Retinal pigment epithelial cell (primary cell): Measurements from ENCODE around the gene DVL1.
A peak's percentile ranks its signal among the peaks of the same experiment; 100 is the strongest.

Source experiments
- DNase-seq: peaks from one replicate; pipeline ENCODE4 v3.0.0-alpha.2; 2010; ENCODE audit warnings: low read depth
- H3K4me3 ChIP-seq: 2 replicates; pipeline ENCODE4 v1.5.1; 2011; ENCODE audit warnings: mild to moderate bottlenecking, low read length, control low read depth, moderate library complexity
- TF ChIP-seq, protein P1 (sequence below): conservative IDR thresholded peaks from 2 replicates; pipeline ENCODE4 v1.5.1; 2011; ENCODE audit warnings: low read depth, low read length, control low read depth, inconsistent platforms

The DVL1 gene

DNA sequence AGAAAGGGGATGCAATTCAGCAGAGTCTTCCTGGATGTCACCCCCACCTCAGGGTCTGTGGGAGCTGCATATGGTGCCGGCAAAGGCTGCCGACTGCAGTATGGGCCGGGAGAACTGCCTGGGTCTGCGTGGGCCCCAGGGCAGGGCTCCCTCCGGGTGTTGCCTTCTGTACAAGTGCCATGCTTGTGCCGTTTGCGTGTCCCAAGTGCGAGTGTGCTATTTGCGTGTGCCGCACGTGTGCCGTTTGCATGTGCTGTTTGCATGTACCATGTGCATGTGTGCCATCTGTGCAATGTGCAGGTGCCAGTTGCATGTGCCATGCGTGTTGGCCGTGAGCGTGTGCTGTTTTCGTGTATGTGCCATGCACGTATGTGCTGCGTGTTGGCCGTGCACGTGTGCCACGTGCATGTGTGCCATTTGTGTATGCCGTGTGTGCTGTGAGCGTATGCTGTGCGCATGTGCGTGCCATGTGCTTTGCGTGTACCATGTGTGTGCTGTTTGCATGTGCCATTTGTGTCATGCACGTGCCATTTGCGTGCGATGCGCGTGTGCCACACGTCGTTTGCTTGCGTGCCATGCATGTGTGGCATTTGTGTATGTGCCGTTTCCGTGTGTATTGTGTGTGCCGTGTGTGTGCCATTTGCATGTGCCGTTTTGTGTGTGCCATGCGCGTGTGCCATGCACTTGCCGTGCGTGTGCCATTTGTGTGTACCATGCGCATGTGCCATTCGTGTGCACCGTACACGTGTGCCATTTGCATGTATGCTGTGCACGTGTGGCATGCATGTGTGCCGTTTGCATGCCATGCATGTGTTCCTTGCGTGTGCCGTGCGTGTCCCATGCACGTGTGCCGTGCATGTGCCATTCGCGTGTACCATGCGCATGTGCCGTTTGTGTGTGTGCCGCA is 19.7 kb downstream of the DVL1 start:
- TF ChIP-seq, protein P1, sequence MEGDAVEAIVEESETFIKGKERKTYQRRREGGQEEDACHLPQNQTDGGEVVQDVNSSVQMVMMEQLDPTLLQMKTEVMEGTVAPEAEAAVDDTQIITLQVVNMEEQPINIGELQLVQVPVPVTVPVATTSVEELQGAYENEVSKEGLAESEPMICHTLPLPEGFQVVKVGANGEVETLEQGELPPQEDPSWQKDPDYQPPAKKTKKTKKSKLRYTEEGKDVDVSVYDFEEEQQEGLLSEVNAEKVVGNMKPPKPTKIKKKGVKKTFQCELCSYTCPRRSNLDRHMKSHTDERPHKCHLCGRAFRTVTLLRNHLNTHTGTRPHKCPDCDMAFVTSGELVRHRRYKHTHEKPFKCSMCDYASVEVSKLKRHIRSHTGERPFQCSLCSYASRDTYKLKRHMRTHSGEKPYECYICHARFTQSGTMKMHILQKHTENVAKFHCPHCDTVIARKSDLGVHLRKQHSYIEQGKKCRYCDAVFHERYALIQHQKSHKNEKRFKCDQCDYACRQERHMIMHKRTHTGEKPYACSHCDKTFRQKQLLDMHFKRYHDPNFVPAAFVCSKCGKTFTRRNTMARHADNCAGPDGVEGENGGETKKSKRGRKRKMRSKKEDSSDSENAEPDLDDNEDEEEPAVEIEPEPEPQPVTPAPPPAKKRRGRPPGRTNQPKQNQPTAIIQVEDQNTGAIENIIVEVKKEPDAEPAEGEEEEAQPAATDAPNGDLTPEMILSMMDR = no peak
- no peak for DNase-seq
- H3K4me3 ChIP-seq = no peak overlapping the region

DNA sequence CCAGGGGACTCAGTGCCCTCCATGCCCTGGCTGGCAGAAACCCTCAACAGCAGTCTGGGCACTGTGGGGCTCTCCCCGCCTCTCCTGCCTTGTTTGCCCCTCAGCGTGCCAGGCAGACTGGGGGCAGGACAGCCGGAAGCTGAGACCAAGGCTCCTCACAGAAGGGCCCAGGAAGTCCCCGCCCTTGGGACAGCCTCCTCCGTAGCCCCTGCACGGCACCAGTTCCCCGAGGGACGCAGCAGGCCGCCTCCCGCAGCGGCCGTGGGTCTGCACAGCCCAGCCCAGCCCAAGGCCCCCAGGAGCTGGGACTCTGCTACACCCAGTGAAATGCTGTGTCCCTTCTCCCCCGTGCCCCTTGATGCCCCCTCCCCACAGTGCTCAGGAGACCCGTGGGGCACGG is 21.0 kb downstream of the DVL1 start:
- H3K4me3 ChIP-seq = no peak overlapping the region
- TF ChIP-seq, protein P1 = no peak
- no peak for DNase-seq

DNA sequence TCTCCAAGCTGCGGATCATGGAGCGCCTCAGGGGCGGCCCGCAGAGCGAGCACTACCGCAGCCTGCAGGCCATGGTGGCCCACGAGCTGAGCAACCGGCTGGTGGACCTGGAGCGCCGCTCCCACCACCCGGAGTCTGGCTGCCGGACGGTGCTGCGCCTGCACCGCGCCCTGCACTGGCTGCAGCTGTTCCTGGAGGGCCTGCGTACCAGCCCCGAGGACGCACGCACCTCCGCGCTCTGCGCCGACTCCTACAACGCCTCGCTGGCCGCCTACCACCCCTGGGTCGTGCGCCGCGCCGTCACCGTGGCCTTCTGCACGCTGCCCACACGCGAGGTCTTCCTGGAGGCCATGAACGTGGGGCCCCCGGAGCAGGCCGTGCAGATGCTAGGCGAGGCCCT is 21.9 kb downstream of the DVL1 start:
- TF ChIP-seq, protein P1 = no peak
- no peak overlapping the region for H3K4me3 ChIP-seq
- no peak for DNase-seq

DNA sequence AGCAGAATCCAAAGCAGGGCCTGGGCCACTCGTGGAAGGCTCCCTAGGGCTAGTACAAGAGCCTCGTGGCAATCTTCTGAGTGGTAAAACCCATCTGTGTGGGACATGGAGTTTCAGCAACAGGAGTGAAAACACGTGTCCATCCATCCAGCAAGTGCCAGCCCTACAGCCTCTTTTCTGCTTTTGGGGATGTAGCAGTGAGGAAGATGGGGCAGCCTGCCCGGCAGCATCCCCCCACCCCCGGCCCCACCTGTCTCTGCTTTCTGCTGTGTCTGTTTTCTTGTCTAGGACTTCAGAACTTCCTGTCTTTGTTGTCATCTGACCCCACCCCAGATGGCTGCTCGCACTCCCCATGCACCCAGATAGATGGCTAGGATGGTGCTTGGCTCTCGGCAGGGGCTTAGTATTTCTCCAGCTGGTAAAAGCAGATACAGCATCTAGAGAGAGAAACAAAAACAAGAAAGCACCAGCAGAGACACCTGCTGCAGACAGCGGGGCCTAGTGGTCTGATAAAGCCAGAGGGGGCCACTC is 23.1 kb downstream of the DVL1 start:
- no peak overlapping the region for H3K4me3 ChIP-seq

DNA sequence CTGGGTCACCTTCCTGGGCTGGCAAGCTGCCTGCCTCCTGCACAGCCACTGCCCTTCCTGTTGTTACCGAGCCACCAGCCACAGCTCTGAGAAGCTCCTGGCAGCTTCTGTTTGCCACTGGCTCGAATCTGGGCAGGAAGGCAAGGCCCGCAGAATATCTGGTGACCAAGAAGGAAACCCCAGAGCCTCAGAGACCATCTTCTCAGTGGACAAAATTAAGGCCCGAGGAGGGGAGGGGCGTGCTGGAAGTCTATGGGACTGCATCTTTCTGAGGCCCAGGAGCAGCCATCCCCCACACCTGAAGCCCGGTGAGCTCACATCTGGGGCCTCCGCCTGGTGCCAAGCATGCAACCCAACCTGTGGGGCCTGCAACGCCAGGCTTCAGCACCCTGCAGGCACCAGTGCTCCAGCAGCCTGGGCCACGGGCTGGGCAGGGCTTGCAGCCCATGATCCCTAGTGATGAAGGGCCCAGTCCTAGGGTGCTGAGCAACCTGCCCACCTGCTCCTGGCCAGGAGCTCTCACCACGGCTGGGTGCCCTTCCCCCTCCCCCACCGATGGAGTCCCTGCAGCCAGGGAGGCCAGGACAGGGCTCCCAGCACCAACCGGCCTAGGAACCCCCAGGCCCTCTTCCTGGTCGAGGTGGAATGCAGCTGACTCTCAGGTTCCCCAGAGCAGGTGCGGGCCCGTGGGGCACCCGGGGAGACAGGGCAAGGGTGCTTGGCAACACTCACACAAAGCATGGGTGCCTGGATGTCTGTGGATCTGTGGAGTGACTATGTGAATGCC is 23.7 kb downstream of the DVL1 start:
- H3K4me3 ChIP-seq = peak overlapping the region; percentile 75
- TF ChIP-seq, protein P1 = no peak
- DNase-seq = no peak

More for the DNA sequence above, 23.1 kb downstream of the DVL1 start:
- TF ChIP-seq, protein P1 = no peak
- DNase-seq = no peak

DNA sequence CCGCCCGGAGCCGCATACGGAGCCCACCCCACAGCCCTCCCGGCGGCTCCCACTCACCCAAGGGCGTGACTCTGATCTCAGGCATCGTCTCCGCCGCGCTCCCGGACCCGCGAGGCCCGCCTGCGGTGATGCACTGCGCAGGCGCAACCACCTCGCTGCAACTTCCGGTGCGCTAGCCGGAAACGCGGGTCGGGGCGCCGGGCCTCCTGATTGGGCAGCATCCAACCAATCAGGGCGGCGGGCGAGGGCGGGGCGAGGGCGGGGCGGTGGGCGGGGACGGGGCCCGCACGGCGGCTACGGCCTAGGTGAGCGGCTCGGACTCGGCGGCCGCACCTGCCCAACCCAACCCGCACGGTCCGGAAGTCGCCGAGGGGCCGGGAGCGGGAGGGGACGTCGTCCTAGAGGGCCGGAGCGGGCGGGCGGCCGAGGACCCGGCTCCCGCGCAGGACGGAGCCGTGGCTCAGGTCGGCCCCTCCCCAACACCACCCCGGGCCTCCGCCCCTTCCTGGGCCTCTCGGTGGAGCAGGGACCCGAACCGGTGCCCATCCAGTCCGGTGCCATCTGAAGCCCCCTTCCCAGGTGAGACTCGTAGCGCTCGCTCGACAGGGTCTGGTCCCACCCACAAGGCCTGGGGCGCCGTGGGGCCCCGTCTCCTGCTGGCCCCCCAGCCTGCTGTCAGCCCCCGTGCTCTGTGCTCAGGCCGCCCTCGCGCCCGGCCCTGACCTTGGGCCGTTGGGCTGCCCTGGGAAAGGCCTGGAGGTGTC is 24.5 kb downstream of the DVL1 start, which contains the start of the genes CPTP and INTS11:
Gene CPTP (plus strand): TSS at position 279 of the 764 bp plus-strand sequence. CDS start 2,109 bp downstream, outside the sequence.
Gene INTS11 (minus strand): TSS at position 137 of the 764 bp plus-strand sequence. CDS start 52 bp downstream, at position 85.
- DNase-seq = peak; percentile 47
- TF ChIP-seq, protein P1 = no peak

More for the DNA sequence above, 24.5 kb downstream of the DVL1 start, which contains the start of the genes CPTP and INTS11:
- peak within 1 kb of the TSS; percentile 75 for H3K4me3 ChIP-seq
